T-helper 17 cell (primary cell): ENCODE measurements around the gene MYO6. TPM values are rescaled to one million over a fixed set of nuclear protein-coding genes. Genes with fewer than 3 reads are reported as not detected.

Experiments
- ATAC-seq: fragments of 150-1000 bp; cut with Tn5 transposase; 2 replicates; pipeline ENCODE4 v1.10.0; 2021; ENCODE audit warnings: mild to moderate bottlenecking, moderate library complexity
- DNase-seq, 3 donors: peaks; one replicate each; pipeline versions ENCODE4 v3.0.0 to v3.0.0-alpha.2; 2020 to 2021
- H3K9me3 ChIP-seq: one replicate; pipeline ENCODE4 v1.7.0; 2013; ENCODE audit warnings: low read length, mild to moderate bottlenecking; ENCODE audit not compliant: control insufficient read depth, poor library complexity, severe bottlenecking
- H3K27ac Mint-ChIP-seq: one replicate; pipeline ENCODE4 v1.8.0; 2022; ENCODE audit warnings: mild to moderate bottlenecking, moderate library complexity, mixed read lengths
- H3K27me3 Mint-ChIP-seq: one replicate; pipeline ENCODE4 v1.8.0; 2022; ENCODE audit warnings: mixed read lengths
- H3K36me3 Mint-ChIP-seq: one replicate; pipeline ENCODE4 v1.8.0; 2022; ENCODE audit warnings: low read depth, mixed read lengths
- H3K4me1 Mint-ChIP-seq: one replicate; pipeline ENCODE4 v1.8.0; 2022; ENCODE audit warnings: mild to moderate bottlenecking, mixed read lengths
- H3K4me3 Mint-ChIP-seq: one replicate; pipeline ENCODE4 v1.8.0; 2022; ENCODE audit warnings: mild to moderate bottlenecking, moderate library complexity, mixed read lengths
- total RNA-seq, 4 donors: library from RNA in 2 of 4; stranded (reverse) in 2 of 4; gene quantifications; one replicate each; pipeline ENCODE4 v1.2.3 and lab custom pipeline; 2022 to 2026

MYO6 gene
- total RNA-seq, 2 donors from 2014 or later = 2.5 to 5.5 TPM

GRCh38 chr6:75748003-75748742 lies 866 bp upstream of the MYO6 start:
- Mint-ChIP-seq H3K4me3 (peak overlapping the region; percentile 92), H3K36me3 (no peaks in the 10 kb centered on the region), H3K27me3 (peaks cover 26% of the 10 kb centered on the region), H3K27ac (peak overlapping the region; percentile 16), H3K4me1 (peaks cover 2% of the 10 kb centered on the region)
- ATAC-seq (no peak), DNase-seq (no peak)
- no peaks in the 10 kb centered on the region for H3K9me3 ChIP-seq

DNA sequence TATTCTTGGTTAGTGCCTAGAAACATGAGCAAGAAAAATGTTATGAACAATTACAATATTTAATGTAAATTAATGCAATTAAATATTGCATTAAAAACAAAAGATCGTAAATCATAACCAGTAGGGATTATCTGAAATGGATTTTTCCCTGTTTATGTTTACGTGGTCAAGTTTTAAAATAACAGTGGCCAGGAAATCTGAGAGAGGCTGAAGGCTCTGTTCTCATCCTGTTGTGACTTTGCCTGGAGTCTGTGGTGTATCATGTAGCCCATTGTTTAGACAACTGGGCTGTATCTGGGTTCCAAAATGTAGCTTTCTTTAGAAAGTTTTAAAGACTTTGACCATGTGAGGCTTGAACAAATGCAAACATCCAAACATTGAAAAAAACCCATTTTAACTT lies 2.4 kb downstream of the MYO6 start:
- Mint-ChIP-seq H3K36me3 (no peaks in the 10 kb centered on the region), H3K4me1 (peaks cover 7% of the 10 kb centered on the region), H3K27ac (no peak overlapping the region), H3K27me3 (peaks cover 14% of the 10 kb centered on the region), H3K4me3 (no peak overlapping the region)
- DNase-seq (no peak), ATAC-seq (no peak)
- no peaks in the 10 kb centered on the region for H3K9me3 ChIP-seq

DNA sequence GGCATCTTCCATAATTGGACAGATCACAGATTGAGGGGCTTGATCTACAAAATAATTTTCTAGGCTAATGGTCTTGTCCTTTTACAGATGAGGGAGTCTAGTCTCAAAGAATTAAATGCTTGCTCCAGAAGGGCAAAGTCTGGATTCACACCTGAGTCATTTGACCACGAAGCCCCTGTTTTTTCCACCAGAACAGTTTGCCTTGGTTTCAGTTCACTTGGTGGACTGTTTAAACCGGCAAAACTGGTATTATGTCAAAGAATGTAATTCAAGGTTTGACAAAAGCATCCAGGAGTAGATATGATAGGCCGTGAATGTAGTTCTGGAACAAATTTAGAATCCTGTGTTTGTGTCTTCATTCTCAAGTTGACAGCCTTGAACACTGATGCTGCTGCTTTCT lies 3.3 kb downstream of the MYO6 start:
- ATAC-seq = no peak

DNA sequence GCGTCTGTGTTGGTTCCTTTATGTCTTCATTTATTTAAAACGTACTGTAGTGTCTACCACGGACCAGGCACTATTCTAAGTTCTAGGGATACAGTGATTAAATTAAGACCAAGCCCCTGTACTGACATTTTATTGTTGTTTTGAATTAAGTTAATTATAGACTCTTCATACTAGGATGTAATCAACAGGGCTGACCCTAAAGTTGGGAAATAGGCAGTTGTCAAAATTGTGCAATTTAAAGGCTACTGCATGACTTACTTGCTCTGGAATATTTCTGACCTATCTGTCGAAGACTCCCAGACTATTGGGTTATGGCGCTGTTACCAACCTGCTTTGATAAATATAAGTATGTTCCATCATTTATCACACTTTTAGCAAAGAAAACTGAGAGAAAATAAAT lies 6.7 kb downstream of the MYO6 start:
- Mint-ChIP-seq H3K27ac (no peak overlapping the region), H3K27me3 (peaks cover 11% of the 10 kb centered on the region), H3K4me1 (peaks cover 13% of the 10 kb centered on the region), H3K36me3 (no peaks in the 10 kb centered on the region), H3K4me3 (no peak overlapping the region)
- ATAC-seq (no peak), DNase-seq (no peak)
- no peaks in the 10 kb centered on the region for H3K9me3 ChIP-seq

More for the DNA sequence above, 3.3 kb downstream of the MYO6 start:
- H3K27ac Mint-ChIP-seq = no peak overlapping the region
- peaks cover 11% of the 10 kb centered on the region for H3K27me3 Mint-ChIP-seq
- H3K36me3 Mint-ChIP-seq = no peaks in the 10 kb centered on the region
- DNase-seq = no peak
- peaks cover 7% of the 10 kb centered on the region for H3K4me1 Mint-ChIP-seq
- no peak overlapping the region for H3K4me3 Mint-ChIP-seq
- no peaks in the 10 kb centered on the region for H3K9me3 ChIP-seq

DNA sequence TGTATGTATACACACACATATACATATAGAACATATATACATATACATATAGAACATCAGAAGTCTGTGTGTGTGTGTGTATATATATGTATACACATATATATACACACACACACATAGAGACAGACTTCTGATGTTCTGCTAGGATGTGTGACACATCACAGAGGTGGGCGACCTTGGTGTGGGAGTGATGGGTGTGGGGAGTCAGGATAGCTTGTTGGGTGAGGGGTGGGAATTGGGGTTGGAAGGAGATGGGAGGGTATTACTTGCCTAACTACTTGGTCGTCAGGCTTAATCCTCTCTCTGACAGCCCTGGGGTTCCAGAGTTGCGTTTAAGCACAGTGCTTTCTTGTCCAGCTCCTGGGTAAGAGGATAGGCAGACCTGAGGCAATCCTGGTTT lies 8.3 kb downstream of the MYO6 start:
- peaks cover 11% of the 10 kb centered on the region for H3K27me3 Mint-ChIP-seq
- no peak for ATAC-seq

DNA sequence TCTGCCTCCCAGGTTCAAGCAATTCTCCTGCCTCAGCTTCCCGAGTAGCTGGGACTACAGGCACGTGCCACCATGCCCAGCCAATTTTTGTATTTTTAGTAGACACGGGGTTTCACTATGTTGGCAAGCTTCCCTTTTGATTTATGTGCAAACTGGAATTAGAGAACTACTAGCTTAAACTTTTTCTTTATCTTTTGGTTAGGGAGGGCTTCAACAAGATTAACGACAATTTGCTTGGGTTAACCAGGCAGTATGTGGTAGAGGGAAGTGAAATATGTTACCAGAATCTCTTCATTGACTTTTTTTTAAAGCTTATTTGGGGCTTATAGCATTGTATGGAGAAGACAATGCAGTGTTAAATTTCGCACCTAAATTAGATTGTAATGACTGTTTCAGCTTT lies 9.0 kb downstream of the MYO6 start:
- ATAC-seq (no peak), DNase-seq (no peak)
- no peaks in the 10 kb centered on the region for H3K9me3 ChIP-seq
- peaks cover 11% of the 10 kb centered on the region for H3K4me1 Mint-ChIP-seq
- no peak overlapping the region for H3K4me3 Mint-ChIP-seq
- no peaks in the 10 kb centered on the region for H3K36me3 Mint-ChIP-seq
- H3K27me3 Mint-ChIP-seq = peaks cover 11% of the 10 kb centered on the region
- no peak overlapping the region for H3K27ac Mint-ChIP-seq

More for the DNA sequence above, 8.3 kb downstream of the MYO6 start:
- DNase-seq = no peak
- H3K9me3 ChIP-seq = no peaks in the 10 kb centered on the region
- Mint-ChIP-seq H3K36me3 (no peaks in the 10 kb centered on the region), H3K4me1 (peaks cover 11% of the 10 kb centered on the region), H3K27ac (no peak overlapping the region), H3K4me3 (no peak overlapping the region)

DNA sequence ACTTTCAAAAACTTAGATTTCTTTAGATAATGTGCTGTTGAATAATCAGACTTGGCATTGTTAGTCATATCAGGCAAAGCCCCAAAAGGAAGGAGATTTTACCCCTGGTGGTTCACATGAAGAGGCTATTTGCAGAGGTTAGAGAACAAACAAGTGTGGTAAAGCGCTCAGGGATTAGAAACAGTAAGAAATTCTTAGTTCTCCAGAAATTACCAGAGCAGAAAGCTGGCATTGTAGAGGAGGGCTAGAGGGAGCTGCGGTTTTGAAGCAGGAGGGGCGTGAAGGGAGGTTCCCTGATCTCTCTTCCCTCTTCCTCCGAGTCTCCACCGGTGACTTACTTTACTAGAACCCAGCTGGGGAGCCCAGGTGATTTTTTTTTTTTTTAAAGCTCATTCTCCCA lies 10.2 kb downstream of the MYO6 start:
- Mint-ChIP-seq H3K4me3 (no peak overlapping the region), H3K36me3 (no peaks in the 10 kb centered on the region), H3K4me1 (peaks cover 9% of the 10 kb centered on the region), H3K27ac (no peak overlapping the region), H3K27me3 (peaks cover 11% of the 10 kb centered on the region)
- DNase-seq (no peak), ATAC-seq (no peak)
- H3K9me3 ChIP-seq = no peaks in the 10 kb centered on the region

- no peaks in the 10 kb centered on the region for H3K9me3 ChIP-seq
- Mint-ChIP-seq H3K4me1 (peaks cover 9% of the 10 kb centered on the region), H3K4me3 (no peak overlapping the region), H3K36me3 (no peaks in the 10 kb centered on the region), H3K27ac (no peak overlapping the region), H3K27me3 (peaks cover 11% of the 10 kb centered on the region)
- ATAC-seq (no peak), DNase-seq (no peak)
Observed at GRCh38 chr6:75760320-75760719, 11.3 kb downstream of the MYO6 start.

DNA sequence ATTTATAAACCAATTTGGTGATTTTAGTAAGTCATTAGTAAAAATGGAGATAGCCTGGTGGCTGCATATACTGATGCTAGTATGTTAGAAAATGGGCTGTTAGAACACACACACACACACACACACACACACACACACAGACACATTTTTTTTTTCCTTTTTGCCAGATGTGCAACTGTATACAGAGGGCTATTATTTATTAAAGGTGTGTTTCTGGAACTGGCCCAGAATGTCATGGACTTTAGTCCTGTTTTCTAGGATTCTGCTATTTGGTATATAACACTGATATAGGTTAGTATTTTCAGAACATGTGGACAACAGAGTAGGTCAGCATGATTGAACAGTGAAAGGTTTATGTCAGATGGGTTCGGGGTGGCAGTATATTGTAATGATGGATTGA lies 12.4 kb downstream of the MYO6 start:
- H3K27me3 Mint-ChIP-seq = peaks cover 11% of the 10 kb centered on the region
- no peak overlapping the region for H3K27ac Mint-ChIP-seq
- H3K36me3 Mint-ChIP-seq = no peaks in the 10 kb centered on the region
- no peaks in the 10 kb centered on the region for H3K9me3 ChIP-seq
- no peak overlapping the region for H3K4me3 Mint-ChIP-seq
- DNase-seq (no peak), ATAC-seq (no peak)
- H3K4me1 Mint-ChIP-seq = peaks cover 6% of the 10 kb centered on the region

GRCh38 chr6:75762063-75762462 lies 13.0 kb downstream of the MYO6 start:
- Mint-ChIP-seq H3K27ac (no peak overlapping the region), H3K36me3 (no peaks in the 10 kb centered on the region), H3K27me3 (peaks cover 11% of the 10 kb centered on the region), H3K4me3 (no peak overlapping the region), H3K4me1 (peaks cover 6% of the 10 kb centered on the region)
- no peak for DNase-seq
- no peak for ATAC-seq
- no peaks in the 10 kb centered on the region for H3K9me3 ChIP-seq

DNA sequence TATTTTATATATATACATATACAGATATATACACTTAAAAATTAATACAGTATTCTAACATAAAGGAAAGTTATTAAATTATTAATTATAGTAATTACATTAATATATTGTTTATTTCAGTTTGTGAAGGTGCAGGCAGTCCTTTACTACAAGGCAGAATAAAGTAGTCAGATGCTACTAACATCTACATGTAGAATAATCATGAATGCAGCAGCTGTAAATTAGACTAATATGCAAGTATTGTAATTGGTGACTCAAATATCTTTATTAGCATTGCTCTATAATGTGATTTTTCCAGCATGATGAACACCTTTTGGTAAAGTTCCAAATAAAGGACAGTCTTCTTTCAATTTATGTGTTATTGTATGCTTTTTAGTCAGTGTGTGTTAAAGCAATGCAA lies 17.3 kb downstream of the MYO6 start:
- ATAC-seq = no peak
- Mint-ChIP-seq H3K27ac (no peak overlapping the region), H3K4me3 (no peak overlapping the region), H3K36me3 (no peaks in the 10 kb centered on the region), H3K27me3 (no peaks in the 10 kb centered on the region), H3K4me1 (no peaks in the 10 kb centered on the region)
- DNase-seq = no peak
- H3K9me3 ChIP-seq = no peaks in the 10 kb centered on the region

DNA sequence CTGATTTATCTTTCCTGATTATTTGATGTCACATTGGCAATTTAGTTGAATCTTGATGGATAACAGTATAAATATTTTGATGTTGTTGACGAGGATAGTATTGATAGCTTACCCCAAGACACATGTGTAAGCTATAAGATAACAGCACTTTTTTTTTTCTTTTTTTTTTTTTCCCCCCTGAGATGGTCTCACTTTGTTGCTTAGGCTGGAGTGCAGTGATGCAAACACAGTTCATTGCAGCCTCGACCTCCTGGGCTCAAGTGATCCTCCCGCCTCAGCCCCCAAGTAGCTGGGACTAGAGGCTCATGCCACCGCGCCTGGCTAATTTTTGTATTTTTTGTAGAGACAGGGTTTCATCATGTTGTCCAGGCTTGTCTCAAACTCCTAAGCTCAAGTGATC lies 21.8 kb downstream of the MYO6 start:
- no peak overlapping the region for H3K4me3 Mint-ChIP-seq
- no peak for ATAC-seq

GRCh38 chr6:75775219-75775618 lies 26.2 kb downstream of the MYO6 start:
- H3K36me3 Mint-ChIP-seq = peaks cover 4% of the 10 kb centered on the region

More for the DNA sequence above, 21.8 kb downstream of the MYO6 start:
- H3K4me1 Mint-ChIP-seq = peaks cover 6% of the 10 kb centered on the region
- H3K36me3 Mint-ChIP-seq = no peaks in the 10 kb centered on the region
- no peaks in the 10 kb centered on the region for H3K27me3 Mint-ChIP-seq
- H3K27ac Mint-ChIP-seq = peak overlapping the region; percentile 9
- no peaks in the 10 kb centered on the region for H3K9me3 ChIP-seq
- DNase-seq = no peak

GRCh38 chr6:75776461-75776860 lies 27.4 kb downstream of the MYO6 start:
- H3K9me3 ChIP-seq = no peaks in the 10 kb centered on the region
- peaks cover 13% of the 10 kb centered on the region for H3K4me1 Mint-ChIP-seq
- DNase-seq = no peak
- H3K36me3 Mint-ChIP-seq = peaks cover 4% of the 10 kb centered on the region
- no peak overlapping the region for H3K27ac Mint-ChIP-seq
- H3K27me3 Mint-ChIP-seq = peaks cover 6% of the 10 kb centered on the region
- ATAC-seq = no peak
- no peak overlapping the region for H3K4me3 Mint-ChIP-seq

More at GRCh38 chr6:75775219-75775618, 26.2 kb downstream of the MYO6 start:
- DNase-seq = no peak
- no peaks in the 10 kb centered on the region for H3K9me3 ChIP-seq
- no peaks in the 10 kb centered on the region for H3K27me3 Mint-ChIP-seq
- peaks cover 8% of the 10 kb centered on the region for H3K4me1 Mint-ChIP-seq
- no peak overlapping the region for H3K4me3 Mint-ChIP-seq
- no peak for ATAC-seq
- H3K27ac Mint-ChIP-seq = no peak overlapping the region
